ENCODE data around the gene PCBP3.

The PCBP3 gene

DNA sequence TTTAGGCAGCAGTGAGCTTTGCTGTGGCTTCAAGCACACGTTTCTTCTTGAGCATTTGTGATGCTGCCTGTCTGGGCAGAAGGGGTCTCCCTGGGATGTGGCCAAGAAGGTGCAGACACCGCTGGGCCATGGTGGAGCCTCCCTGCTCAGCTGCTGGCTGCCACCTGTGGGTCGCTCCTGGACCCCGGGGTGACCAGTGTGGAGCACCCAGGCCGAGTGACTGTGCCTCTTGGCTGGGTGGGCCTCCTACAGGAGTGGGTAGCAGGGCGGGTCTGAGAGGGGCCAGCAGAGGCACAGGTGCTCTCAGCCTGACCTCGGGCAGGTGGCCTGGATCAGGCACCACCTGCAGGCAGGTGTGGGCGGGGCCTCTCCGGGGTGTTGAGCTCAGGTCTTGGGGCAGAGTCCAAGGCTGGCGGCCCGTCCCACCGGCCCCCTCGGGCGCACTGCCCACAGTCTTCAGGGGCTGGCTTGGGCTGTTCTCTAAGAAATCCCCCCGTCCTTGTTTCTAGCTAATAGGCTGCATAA lies 296.1 kb downstream of the PCBP3 start:
- no peak for DNase-seq (ENCODE audit: low read depth)
- TF ChIP-seq, protein P1, sequence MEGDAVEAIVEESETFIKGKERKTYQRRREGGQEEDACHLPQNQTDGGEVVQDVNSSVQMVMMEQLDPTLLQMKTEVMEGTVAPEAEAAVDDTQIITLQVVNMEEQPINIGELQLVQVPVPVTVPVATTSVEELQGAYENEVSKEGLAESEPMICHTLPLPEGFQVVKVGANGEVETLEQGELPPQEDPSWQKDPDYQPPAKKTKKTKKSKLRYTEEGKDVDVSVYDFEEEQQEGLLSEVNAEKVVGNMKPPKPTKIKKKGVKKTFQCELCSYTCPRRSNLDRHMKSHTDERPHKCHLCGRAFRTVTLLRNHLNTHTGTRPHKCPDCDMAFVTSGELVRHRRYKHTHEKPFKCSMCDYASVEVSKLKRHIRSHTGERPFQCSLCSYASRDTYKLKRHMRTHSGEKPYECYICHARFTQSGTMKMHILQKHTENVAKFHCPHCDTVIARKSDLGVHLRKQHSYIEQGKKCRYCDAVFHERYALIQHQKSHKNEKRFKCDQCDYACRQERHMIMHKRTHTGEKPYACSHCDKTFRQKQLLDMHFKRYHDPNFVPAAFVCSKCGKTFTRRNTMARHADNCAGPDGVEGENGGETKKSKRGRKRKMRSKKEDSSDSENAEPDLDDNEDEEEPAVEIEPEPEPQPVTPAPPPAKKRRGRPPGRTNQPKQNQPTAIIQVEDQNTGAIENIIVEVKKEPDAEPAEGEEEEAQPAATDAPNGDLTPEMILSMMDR (conservative IDR thresholded peaks at IDR 0.05; ENCODE audit: control insufficient read depth, insufficient read depth, low read depth, low read length), result no peak
- H3K4me3 ChIP-seq (ENCODE audit: control insufficient read depth, low read depth, low read length), result no peak overlapping the region

DNA sequence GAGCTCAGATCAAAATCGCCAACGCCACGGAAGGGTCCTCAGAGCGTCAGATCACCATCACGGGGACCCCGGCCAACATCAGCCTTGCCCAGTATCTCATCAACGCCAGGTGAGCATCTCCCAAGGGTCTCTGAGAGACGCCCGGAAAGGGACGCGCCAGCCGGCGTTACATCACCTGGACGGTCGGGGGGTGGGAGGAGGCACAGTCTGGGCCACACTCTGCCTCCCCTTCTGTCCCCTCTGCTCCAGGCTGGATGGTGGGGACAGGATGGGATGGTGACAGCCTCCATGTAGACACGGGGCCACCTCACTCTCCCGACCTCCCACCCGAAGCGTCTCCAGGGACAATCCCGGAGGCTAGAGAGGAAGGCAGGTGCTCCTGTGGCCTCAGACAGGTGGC lies 296.6 kb downstream of the PCBP3 start:
- no peak for DNase-seq (ENCODE audit: low read depth)
- no peak overlapping the region for H3K4me3 ChIP-seq (ENCODE audit: control insufficient read depth, low read depth, low read length)
- TF ChIP-seq, protein P1 (conservative IDR thresholded peaks at IDR 0.05; ENCODE audit: control insufficient read depth, insufficient read depth, low read depth, low read length), result no peak

DNA sequence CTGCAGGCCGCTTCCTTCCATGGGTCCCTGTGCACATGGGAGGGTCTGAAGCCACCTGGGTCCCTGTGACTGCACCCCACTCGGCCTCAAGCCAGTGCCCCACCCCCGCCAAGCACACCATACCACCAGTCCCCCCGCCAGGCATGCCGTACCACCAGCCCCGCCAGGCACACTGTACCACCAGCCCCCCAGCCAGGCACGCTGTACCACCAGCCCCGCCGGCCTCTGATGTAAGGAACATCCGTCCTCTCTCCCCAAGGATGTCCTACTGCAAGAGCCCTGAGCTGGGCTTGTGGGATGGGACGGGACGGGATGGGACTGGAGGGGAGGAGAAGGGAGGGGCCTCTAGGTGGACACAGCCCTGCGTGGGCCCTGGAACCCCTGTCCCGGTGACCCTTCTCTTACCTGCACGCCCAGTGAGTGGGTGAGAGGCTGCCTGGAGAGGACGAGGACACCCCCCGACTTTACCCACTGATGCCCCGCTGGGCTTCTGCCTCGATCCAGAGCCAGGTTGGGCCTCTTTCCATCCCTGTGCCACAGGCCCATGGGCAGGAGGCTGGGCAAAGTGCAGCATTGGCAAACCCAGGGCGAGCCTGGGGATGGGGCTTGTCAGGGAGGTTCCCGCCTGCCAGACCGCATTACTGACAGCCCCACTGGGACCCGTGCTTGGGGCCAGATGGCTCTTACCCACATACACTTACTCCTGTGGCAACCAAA lies 297.3 kb downstream of the PCBP3 start:
- TF ChIP-seq, protein P1 (conservative IDR thresholded peaks at IDR 0.05; ENCODE audit: control insufficient read depth, insufficient read depth, low read depth, low read length), result no peak
- H3K4me3 ChIP-seq (ENCODE audit: control insufficient read depth, low read depth, low read length), result no peak overlapping the region
- no peak for DNase-seq (ENCODE audit: low read depth)

DNA sequence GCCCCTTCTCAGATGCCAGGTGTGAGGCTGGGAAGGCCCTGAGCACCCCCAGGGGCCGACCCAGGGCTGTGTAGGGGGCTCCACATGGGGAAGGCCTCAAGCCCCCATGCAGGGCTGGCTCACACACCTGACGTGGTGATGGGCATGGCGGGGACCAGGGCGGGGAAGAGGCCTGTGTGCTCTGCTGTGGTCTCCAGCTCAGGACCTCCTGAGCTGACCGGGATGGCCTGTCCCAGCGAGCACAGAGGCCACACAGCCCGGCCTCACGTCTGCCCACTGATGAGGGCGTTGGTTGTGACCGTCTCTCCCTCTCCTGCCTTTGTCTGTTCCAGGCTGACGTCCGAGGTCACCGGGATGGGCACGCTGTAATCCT lies 297.8 kb downstream of the PCBP3 start:
- no peak overlapping the region for H3K4me3 ChIP-seq (ENCODE audit: control insufficient read depth, low read depth, low read length)
- TF ChIP-seq, protein P1 (conservative IDR thresholded peaks at IDR 0.05; ENCODE audit: control insufficient read depth, insufficient read depth, low read depth, low read length), result no peak
- no peak for DNase-seq (ENCODE audit: low read depth)

DNA sequence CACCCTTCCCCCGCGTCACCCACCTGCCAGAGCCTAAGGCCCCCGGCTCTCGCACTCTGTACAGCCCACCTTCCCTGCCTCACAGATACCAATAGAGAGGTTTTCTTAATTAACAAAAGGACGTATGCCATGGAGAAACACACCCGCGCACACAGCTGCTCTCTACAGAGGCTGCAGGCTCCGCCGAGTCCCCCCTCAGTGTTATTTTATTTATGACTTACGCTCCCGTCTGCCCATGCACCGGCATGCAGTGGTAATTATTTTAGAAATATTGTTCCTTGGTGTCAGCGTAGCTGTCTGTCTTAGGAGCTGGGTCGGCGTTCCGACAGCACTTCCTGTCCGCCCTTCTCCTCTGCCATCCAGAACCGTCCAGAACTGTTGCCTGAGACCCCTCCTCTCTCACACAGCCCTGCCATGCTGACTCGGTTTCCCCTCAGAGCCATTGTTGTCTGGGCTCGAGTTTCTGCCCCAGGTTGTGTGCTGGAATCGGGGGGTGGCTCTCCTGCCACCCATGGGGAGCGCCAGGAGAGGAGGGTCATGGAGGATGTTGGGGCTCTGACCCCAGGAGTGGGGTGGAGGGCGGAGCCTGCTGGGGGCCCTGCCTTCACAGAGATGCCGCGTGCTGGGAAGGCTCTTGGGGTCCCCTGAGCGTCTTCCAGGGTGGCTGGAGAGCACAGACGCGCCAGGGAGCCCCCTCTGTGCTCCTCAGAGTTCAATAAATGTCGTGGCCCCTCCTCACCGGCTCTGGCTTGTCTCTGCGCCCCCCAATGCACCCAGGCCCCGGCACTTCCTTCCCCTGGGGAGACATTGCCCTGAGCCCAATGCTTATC lies 298.4 kb downstream of the PCBP3 start:
- DNase-seq (ENCODE audit: low read depth), result no peak
- TF ChIP-seq, protein P1 (conservative IDR thresholded peaks at IDR 0.05; ENCODE audit: control insufficient read depth, insufficient read depth, low read depth, low read length), result no peak
- H3K4me3 ChIP-seq (ENCODE audit: control insufficient read depth, low read depth, low read length), result no peak overlapping the region

DNA sequence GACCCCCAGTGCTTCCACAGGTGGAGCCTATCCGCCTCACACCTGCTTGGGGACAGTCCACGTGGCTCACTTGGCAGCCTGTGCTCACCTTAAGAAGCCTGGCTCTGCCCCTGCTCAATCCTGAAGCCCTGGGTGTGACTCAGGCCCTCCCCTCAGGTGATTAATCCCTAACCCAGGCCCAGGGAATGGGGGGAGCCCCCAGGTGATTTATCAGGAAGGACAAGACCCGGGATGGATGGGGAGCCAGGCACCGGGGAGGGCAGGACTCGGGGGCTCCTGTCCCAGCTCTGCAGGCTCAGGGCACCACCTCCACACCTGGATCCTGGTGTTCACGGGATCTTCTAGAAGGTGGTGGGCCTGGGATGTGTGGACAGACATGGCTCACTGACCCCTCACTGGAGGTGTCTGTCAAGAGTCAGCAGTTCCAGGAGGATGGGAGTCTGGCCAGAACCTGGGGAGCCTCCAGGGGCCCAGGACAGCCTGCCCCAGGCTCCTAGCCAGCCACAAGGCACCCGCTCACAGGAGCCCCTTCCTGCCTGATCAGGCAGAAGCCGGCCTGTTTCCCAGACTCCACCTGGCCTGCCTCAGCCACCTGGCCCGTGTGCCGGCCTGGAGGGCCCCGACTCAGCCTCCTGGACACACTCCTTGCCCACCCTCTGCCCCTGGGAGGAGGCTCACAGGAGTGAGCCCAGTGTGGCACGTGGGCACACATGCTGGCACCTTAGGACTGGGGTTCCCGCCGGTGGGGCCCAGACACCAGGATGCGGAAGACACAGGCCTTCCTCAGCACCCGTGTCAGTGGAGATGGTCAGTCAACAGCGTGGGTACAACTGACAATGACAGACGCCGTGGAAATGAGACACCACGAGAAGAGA lies 299.5 kb downstream of the PCBP3 start:
- TF ChIP-seq, protein P1 (conservative IDR thresholded peaks at IDR 0.05; ENCODE audit: control insufficient read depth, insufficient read depth, low read depth, low read length), result no peak
- no peak overlapping the region for H3K4me3 ChIP-seq (ENCODE audit: control insufficient read depth, low read depth, low read length)
- DNase-seq (ENCODE audit: low read depth), result no peak
